ENCODE measurements around the gene PRR33.
A peak's percentile ranks its signal among the peaks of the same experiment; 100 is the strongest.
"Not testable (repeated sequence)": the region's sequence is repeated elsewhere in the genome, so short reads cannot be mapped to it uniquely, and the experiment has no call there.

Gene PRR33

DNA sequence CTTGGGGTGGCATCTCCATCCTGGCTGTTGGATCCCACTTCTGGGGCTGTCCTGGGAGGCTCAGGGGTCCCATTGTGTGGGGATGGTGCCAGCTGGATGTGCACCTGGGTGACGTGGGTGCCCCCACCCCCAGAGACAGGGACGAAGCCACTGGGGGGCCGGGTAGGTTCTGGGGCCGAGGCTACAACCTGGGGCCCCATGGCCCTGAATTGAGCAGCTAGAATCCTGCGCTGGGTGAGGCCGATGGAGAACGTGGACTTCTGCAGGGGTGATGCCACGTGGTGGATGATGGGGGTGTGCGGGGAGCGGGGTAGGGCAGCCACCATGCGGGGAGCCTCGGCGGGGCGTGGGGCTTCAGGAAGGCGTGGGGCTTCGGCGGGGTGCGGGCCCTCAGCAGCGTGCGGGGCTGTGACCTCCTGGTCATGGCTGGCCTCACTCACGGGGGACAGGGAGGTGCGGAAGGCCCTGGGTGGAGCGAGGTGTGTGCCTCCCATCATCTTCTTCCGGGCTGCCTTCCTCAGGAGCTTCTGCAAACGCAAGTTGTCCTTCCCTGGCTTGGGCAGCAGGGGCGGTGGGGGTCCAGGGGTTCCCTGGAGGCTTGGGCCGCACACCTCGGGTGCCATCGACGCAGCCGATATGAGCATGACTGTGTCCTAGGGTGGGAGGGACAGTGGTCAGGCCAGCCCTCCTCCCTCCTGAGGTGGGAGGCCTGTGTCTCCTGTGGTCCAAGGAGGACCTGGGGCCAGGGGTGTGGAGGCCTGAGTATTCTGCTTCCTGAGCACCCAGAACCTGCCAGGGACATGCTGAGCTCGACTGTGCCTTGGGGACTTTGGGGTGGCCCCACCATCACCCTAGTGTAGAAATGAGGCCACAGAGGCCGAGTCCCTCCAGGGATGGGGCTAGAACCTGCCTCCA, 1.5 kb downstream of the PRR33 start:
- no peak for DNase-seq (ENCODE audit: low read depth in 1 of 2, low spot score in 1 of 2)

DNA sequence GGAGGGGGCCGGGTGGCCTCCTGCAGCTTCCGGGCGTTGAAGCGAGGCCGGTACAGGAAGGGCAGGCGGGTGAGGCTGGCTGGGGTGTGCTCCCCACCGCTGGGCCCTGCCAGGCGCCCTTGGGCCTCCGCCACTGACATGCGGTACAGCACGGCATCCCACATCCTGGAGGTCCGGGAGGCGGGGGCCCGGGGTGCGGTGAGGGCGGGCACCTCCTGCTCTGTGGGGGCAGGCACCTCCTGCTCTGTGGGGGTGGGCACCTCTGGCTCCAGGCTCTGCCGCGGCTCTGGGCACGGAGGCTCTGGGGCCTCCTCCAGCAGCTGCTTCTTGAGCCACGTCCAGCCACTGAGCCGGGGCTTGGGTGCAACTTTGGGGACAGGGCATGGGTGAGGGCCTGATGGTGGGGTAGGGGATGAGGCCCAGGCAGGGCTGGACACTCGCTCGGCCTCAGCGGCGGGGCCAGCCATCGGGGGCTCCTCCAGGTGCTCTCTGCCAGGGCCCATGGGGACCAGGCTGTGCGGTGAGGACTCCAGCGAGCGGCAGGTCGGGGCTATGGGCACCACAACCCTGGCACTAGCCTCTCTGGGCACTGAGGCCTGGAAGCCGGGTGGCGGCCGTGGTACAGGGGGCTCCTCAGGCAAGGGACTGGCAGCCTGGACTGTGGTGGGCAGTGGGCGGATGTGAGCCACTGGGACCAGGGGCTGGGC, 2.3 kb downstream of the PRR33 start:
- peak; percentile 45 to 46 for DNase-seq (ENCODE audit: low read depth in 1 of 2, low spot score in 1 of 2)

GRCh38 chr11:1888811-1889210, 2.9 kb downstream of the PRR33 start:
- DNase-seq (ENCODE audit: low read depth in 1 of 2, low spot score in 1 of 2) = no peak

- no peak for DNase-seq (ENCODE audit: low read depth in 1 of 2, low spot score in 1 of 2)
Measured at GRCh38 chr11:1888347-1888753, 3.3 kb downstream of the PRR33 start.

DNA sequence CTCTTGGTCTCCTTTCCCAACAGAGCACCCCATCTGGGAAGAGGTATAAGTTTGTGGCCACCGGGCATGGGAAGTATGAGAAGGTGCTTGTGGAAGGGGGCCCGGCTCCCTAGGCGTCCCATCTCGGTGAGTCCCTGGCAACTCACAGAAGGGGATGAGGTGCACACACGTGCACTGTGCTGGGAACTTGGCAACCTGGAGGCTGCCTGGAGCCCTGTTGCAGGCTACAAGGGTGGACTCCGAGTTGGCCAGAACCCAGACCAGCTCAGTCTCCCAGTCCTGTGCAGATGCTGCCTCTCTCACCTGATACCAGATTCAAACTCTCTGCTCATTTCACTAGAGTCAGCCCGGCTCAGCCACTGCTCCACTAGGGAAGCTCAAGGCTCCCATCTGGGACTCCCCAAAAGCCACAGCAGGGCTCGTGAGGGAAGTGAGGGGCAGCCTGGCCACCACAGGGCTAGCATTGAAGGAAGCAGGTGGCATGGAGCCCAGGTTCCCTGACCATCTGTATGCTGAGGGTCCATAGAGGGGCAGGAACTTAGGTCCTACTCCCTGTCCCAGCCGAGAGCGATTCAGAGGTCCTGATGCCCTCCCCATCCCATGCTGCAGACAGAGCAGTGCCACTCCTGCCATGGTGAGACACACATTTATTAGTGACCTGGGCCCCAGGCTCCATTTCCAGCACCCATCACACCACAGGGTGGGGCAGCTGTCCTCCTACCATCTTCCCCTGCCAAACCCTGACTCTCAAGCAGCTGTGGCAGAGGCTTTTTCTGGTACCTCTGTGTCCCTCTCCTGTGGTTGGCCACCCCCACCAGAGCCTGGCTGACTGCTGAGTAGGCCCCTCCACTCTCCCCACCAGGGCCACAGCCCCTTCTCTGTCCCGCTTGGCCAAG, 4.0 kb downstream of the PRR33 start:
- DNase-seq (ENCODE audit: low read depth in 1 of 2, low spot score in 1 of 2) = no peak

DNA sequence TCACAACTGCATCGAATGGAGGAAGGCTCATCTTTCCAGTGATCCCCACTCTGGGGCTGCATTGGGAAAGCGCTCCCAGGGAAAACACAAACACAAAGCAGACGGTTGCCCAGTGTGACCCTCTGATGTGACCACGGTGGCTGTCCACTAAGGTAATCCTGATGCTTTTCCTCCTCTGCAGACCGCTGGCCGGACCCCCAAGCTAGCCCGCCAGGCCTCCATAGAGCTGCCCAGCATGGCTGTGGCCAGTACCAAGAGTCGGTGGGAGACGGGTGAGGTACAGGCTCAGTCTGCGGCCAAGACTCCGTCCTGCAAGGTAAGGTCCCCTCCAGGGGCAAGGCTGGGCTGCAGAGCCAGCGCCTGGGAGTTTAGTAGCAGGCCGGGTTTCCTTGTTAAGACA, 5.1 kb downstream of the PRR33 start:
- DNase-seq (ENCODE audit: low read depth in 1 of 2, low spot score in 1 of 2) = not testable (repeated sequence)

GRCh38 chr11:1884303-1884700, 7.4 kb downstream of the PRR33 start:
- DNase-seq (ENCODE audit: low read depth in 1 of 2, low spot score in 1 of 2) = no peak

- no peak for DNase-seq (ENCODE audit: low read depth in 1 of 2, low spot score in 1 of 2)
Measured at GRCh38 chr11:1883346-1884302, 8.1 kb downstream of the PRR33 start.

DNA sequence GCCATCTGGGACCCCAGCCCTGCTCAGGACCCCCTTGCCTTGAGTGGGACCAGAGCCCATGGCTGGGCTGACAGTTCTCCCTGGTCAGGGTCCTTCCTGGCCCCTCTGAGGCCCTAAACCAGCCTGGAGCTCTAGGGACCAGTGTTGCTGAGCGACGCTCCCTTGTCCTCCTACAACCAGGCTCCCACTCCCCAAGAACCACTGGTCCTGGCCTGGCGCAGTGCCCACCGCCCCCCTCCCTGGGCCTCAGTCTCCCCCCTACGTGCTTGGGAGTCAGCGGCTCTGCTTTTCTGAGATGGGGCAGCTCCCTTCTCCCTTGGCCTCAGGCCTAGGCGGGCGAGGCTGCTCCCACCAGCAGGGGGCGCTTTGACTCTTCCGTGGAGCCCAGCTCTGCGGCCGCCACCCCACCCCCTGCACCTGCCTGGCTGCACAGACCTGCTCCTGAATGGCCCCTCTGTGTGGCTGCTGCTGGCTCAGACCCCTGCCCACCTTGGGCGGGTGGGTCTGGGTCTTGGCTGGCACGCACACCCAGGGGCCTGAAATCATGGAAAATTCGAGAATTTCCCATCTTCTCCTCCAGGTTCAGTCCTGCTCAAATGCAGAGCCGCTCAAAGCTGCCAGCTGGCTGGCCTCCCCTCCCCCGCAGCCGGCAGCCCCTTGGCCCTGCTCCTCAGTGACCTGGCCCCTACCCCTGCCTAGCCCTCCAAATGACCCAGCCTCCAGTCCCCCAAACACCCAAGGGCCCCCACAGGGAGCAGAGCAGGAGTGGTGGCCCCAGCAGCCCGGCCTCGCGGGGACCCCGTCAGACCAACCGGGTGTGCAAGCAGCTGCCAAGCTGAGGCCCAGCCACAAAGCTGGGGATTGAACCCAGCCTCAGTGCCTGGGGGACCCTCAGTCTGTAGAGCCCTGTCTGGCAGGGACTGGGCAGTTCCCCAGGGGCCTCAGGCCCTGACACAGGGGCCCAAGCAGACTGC, 9.1 kb downstream of the PRR33 start:
- peak; percentile 67 to 78 for DNase-seq (ENCODE audit: low read depth in 1 of 2, low spot score in 1 of 2)

- DNase-seq (ENCODE audit: low read depth in 1 of 2, low spot score in 1 of 2) = no peak
Measured at GRCh38 chr11:1881442-1882264, 10.0 kb downstream of the PRR33 start.

GRCh38 chr11:1880746-1881441, 10.8 kb downstream of the PRR33 start:
- DNase-seq (ENCODE audit: low read depth in 1 of 2, low spot score in 1 of 2) = no peak

DNA sequence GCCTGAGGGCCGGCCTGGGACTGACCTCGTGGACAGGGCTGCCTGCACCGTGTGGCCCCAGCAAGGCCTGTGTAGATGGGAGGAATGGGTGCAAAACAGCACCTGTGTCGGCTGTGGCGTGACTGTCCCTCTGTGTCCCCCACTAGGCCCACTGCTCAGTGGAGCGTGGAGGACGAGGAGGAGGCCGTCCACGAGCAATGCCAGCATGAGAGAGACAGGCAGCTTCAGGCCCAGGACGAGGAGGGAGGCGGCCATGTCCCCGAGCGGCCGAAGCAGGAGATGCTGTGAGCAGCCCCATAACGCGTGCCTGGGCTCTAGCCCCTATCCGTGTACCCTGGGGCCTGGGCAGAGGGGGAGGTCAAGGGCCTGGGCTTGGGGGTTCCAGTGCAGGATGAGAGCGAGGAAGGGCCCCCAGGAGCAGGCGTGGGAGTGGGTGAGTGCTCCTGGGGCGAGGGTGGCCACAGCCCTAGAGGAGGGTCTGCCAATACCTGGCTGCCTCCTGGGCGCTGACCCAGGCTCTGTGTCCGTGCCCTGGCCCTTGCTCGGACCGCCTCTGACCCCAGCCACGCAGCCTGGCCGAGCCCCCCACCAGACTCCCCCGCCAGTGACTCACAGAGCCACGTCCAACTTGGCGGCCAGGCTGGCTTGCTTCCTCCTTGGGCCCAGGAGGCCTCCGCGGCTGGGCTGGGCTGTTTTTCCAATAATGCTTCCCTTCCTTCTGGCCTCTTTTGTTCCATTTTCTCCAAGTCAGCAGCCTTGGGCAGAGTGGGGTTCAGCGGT, 11.6 kb downstream of the PRR33 start:
- no peak for DNase-seq (ENCODE audit: low read depth in 1 of 2, low spot score in 1 of 2)

GRCh38 chr11:1879342-1879940, 12.3 kb downstream of the PRR33 start:
- no peak for DNase-seq (ENCODE audit: low read depth in 1 of 2, low spot score in 1 of 2)

- no peak for DNase-seq (ENCODE audit: low read depth in 1 of 2, low spot score in 1 of 2)
Measured at GRCh38 chr11:1878137-1879031, 13.3 kb downstream of the PRR33 start.

All from stimulated activated CD4-positive, alpha-beta T cell treated with anti-CD3 and anti-CD28 coated beads, Interleukin-15, amount 100 ng/mL, for 1 hour (primary cell).